GM21515 (cell line): ENCODE results near the gene PARD3B.

Source experiments
- ATAC-seq: cut with Tn5 transposase; IDR thresholded peaks from one replicate; pipeline ENCODE4 v1.9.1; 2021; ENCODE audit not compliant: unreplicated experiment

Gene PARD3B

DNA sequence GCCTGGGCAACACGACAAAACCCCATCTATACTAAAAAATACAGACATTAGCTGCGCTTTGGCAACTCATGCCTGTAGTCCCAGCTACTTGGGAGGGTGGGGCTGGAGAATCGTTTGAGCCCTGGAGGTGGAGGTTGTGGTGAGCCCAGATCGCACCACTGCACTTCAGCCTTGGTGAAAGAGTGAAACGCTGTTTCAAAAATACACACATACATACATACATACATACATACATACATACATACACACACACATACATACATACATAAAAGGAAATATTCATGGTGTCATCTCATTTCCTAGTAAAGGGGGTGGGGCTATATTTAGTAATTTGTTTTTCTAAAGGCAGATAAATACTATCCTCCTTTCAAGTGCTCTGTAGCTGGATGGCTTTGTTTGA lies 205.1 kb downstream of the PARD3B start:
- ATAC-seq, result no peak

DNA sequence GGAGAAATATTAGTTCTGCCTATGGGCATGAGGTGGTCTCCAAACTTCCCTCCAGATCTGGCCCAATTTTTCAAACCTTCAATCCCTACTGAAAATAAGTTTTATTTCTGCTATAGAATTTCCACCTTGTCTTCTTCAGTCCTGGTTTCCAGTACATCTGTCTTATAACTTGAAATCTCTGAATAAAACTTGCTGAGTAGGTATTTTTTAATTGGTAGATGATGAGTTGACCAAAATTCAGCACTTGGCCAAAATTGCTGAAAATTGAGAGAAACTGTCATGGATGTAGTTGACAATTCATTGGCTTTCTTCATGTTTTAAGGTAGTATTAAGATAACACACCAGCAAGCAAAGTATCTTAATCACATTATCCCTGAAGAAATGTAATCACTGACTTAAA lies 206.2 kb downstream of the PARD3B start:
- no peak for ATAC-seq

DNA sequence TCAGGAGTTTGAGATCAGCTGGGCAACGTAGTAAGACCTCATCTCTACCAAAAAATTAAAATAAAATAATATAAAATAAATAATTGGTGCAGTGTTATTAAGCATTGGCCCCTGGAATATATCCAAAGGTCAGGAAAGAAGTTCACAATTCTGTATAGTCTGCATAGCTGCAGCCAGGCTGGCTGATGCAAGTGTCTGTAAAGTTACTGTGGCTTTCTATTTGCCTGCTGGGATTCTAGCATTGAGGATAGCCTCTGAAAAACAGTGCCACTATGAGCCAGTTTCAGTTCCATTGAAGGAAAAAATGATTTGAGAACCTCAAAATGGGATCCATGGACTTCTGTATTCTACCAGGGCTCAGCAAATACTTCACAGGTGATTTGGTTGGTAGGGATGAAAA lies 208.6 kb downstream of the PARD3B start:
- ATAC-seq, result no peak

DNA sequence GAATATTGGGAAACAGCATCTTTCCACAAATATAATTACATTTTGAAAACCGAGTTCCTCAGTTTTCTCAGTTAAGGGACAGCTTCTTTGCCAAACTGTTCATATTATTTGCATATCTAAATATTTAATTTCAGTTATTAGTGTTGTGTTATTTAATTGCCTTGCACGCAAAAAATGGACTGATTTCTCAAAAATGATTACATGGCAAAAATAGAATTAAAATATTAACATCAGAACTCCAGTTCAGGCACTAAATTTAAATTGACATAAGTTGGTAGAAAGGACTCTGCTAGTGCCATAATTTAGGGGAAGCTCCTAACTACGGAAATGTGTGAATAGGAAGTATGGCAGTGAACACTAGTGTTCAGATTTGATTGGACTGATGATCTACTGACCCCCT lies 209.6 kb downstream of the PARD3B start:
- no peak for ATAC-seq

DNA sequence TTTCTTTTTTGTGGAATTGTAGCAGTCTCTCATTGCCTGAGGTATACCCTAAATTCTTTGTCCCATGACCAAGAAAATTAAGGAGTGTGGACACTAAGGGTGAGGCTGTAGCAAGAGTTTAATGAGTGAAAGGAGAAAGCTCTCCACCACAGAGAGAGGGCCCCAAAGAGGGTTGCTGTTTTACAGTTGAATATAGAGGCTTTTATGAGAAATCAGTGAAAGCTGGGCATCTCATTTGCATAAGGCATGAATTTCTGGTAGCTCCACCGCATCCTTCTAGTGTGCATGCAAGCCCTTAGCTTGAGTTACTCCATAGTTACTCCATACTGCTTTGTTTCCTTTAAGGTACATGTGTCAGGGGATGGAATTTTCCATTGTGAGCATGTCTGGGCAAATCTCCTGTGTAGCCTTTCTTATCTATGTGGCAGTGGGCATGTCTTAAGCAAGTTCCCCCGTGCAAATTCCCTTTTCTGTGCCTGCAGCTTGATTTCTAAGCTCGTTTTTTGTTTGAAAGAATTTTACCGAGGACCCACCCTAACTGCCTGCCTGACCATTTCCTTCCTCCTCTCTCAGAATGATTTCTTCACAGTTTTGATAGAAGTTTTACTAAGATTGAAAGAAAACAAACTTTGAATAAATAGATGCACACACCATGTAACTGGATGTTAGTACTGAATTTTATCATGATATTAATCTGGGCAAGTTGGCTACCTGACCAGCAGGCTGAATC lies 218.9 kb downstream of the PARD3B start:
- no peak for ATAC-seq

DNA sequence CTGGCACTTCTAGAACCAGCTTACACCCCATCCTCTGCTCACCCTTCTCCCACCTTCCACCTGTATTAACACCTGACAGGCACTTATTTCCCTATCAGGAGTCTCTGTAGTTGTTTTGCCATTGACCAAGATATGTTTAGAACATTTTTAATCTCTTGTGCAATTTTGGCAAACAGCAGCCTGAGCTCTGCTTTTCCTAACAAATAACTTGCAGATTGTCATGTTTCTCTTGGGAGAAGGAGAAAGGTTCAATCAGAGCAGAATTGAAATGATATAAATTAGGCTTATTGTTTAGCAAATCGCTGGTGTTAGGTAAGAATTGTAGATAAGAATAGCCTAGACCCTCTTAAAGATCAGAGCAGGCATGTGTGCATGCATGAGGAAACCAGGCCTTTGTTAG lies 225.5 kb downstream of the PARD3B start:
- ATAC-seq, result no peak

DNA sequence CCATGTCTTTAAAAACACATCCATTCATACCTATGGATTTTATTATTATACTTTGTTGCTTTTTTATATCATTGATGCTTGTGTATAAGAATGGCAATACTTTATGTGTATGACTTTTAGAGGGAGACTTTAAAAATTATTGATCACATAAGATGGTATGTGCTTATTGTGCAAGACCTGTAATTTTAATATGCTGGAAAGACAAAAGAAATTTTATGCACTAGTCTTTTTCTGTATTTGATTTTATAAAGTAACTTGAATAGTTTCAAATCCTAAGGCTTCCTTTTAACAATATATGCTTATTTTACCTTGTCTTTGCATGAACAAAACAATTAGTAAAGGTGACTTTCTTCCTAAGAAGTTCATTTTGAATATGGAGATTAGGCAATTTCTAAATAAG lies 226.4 kb downstream of the PARD3B start:
- no peak for ATAC-seq

DNA sequence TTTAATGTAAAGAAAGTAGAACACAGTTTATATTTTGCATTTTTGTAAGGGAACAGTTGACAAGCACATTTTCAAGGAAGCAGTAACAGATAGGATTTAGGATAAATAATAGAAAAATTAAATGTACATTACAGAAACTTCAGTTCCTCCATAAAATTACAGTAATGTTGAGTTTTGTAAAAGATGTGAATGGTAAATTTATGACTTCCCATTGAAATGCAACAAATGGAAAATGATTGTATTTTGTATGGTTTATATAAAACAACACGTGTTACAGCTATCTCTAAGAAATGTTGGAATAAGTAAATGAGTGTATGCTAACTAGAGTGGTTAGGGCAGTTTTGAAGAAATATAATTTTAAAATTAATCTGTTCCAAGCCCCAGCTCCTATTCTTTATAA lies 227.3 kb downstream of the PARD3B start:
- ATAC-seq, result no peak

DNA sequence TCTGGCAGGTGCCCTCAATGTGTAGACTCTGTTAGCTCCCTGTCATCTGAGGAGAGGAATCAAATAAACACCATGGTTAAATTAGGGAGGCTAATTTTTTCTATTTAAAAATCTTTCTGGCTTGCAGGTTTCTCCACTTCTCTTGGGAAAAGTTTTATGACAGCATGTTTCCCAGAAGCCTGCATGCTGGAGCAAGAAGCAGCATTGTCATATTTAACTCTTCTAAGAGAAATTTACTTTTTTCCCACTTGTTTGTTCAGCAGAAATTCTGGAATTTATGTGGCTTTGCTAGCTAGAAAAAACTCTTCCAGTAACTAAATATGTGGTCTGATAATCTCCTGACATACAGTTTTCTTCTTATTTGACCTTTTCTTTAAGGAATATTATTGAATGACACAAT lies 230.5 kb downstream of the PARD3B start:
- no peak for ATAC-seq

DNA sequence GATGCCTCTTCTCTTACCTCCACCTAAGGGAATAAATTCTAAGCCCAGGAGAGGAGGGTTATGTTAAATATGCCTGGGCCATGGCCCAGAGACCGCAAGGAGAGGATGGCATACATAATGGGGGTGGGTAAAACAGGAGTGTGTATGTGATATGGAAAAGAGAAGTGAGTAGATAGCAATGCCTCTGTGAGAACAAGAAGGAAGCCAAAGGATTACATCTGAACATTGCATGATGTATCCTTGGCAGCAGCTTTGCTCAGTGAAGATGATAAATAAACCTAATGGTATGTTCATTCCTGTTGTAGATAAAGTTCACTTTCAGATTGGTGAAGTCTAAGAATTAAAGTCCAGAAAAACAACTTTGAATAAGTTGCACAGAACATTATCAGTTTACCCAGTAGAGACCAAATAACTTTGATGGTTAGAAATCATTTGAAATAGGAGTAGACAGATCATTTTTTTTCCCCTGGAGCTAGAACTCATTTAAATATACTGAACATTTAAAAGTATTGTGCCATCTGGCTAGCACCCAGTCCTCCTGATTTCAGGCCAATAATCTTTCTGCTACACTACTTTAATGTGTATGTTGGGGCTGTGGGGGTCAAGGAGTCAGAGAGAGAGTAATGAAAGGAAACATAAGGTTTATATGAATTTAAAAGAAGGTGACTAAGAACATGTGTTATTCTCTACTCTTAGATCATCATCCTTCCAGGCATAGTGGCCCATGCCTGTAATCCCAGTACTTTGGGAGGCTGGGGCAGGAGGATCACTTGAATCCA lies 231.7 kb downstream of the PARD3B start:
- ATAC-seq, result no peak

DNA sequence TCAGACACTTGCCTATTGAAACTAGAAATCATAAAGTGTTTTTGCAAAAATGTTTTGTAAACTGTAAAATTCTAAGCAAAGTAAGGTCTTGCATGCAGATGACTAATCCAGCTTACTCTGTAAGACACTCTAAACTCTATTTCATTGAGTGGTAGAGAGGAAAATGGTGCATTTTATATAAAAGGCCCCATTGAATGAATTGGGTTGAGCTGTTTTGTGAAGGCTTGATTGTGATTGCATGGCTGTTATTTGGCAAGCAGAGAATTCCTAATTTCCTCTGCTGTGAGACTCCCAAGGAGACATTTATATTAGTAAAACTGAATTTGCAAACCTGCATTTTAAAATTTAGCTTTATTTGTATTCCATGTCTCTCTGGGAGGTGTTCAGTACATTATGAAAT lies 234.5 kb downstream of the PARD3B start:
- no peak for ATAC-seq

DNA sequence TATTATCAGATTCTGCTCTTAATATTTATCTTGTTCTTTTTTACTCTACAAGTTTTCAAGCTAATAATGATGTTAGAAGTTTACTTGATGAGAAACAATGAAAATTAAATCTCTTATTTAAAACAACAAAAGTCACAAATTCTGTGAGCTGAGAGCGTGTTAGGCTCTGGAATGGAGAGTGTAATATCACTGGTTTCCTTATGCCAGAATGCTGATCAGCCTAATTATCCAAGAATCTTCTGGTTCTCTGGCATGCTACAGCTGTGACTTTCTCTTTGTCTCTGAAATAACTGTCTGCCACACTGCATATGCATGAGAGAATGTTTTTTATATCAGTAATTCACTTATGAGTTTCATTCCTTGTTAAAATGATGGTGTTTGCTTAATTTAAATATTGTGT lies 236.7 kb downstream of the PARD3B start:
- no peak for ATAC-seq

DNA sequence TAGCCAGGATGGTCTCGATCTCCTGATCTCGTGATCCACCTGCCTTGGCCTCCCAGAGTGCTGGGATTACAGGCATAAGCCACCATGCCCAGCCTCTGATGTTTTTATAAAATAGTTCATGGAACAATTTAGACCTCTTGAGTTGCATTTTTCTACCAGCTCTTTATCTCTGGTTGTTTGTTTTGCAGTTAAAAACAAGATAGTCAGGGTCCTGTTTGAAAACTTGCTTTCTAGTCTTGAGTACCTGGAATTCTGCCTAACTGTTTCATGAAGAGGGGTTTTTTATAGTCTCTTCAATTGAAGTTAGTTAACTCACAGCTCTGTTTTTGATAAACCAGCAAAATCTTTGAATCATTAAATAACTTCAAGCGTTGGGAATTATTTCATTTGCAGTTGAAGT lies 244.8 kb downstream of the PARD3B start:
- ATAC-seq, result no peak

DNA sequence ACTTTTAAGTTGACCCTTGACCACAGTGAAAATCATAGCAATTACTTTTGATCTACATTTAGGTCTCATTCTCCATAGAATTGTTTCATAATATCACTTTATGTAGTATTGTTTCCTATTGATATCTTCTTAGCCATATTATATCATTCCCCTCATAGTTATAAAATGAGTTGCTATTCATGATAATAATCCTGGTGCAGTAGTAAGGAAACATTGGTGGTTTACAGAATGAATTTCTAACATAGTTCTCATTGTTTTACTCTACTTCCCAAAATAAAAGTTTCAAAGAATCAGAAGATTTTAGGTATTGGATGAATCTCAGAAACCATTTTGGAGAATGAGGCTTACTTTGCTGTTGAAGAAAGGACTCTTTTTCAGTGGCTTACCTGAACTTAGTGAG lies 246.0 kb downstream of the PARD3B start:
- ATAC-seq, result no peak

DNA sequence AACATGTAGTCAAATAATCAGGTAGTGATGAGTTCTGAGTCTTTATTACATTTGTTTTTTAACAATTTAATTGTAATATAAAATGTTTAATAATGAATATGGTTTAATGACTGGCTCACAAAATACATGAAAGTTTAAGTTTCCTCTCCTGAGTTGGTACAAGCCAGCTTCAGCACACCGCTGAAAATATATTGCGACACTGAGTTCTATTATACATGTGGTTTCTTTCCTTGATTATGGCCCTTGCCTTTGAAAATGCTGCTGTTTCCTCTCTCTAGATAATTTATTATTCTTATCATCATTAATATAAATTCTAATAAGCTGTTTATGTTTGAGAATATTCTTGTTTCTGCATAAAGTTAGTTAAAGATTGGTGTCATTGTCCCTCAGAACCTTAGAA lies 249.3 kb downstream of the PARD3B start:
- ATAC-seq, result no peak

DNA sequence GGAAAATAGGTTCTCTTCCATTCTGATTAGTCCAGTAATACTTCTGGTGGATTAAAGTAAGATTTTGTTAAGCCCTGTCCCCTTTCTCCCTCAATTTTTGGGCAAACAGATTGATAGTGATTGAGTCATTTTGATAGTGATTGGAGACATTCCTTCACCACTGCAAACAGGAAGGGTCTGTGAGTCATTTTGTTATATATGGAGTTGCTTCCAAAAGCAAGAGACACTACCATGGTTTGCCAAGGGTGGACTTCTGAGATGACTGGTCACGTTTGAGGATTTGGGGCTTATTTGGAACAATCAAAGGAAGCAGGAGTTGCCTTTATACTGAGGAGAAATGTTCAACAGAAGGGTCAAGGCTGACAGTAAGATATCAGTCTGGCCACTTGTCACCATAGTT lies 249.9 kb downstream of the PARD3B start:
- ATAC-seq, result no peak

DNA sequence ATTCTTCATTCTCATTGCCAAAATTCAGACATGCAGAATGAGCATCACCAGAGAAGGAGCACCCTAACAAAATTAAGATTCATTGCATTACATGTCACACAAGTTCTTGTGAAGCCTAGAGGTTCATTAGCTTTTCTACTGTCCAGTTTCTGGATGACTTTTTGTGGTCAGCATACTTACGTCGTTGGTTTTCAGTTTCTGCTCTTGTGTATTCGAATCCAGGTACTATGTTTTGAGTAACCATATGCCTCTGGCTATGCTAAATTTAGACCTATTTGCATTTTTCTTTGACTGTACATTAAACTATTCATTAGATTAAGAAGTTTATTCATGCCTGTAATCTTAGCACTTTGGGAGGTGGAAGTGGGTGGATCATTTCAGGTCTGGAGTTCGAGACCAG lies 251.3 kb downstream of the PARD3B start:
- ATAC-seq, result no peak

DNA sequence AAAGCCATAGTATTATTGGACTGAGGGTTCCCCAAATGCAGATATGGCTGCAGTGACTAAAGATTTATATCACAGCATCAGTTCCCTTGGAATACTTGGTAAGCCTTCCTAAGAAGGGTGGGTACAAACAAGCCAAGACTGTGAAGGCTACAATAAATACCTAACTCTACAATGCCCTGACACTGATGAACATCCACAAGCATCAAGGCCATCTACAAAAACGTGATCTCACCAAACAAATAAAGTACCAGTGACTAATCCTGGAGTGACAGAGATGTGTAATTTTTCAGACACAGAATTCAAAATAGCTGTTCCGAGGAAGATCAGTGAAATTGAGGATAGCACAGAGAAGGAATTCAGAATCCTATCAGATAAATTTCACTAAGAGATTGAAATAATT lies 254.5 kb downstream of the PARD3B start:
- ATAC-seq, result no peak

DNA sequence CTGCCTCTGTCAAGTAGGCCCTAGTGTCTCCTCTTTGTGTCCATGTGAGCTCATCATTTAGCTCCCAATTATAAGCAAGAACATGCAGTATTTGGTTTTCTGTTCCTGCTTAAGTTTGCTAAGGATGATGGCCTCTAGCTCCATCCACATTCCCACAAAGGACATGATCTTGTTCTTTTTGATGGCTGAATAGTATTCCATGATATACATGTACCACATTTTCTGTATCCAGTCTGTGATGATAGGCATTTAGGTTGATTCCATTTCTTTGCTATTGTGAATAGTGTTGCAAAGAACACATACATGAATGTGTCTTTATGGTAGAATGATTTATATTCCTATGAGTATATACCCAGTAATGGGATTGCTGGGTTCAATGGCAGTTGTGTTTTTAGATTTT lies 263.2 kb downstream of the PARD3B start:
- ATAC-seq, result no peak

DNA sequence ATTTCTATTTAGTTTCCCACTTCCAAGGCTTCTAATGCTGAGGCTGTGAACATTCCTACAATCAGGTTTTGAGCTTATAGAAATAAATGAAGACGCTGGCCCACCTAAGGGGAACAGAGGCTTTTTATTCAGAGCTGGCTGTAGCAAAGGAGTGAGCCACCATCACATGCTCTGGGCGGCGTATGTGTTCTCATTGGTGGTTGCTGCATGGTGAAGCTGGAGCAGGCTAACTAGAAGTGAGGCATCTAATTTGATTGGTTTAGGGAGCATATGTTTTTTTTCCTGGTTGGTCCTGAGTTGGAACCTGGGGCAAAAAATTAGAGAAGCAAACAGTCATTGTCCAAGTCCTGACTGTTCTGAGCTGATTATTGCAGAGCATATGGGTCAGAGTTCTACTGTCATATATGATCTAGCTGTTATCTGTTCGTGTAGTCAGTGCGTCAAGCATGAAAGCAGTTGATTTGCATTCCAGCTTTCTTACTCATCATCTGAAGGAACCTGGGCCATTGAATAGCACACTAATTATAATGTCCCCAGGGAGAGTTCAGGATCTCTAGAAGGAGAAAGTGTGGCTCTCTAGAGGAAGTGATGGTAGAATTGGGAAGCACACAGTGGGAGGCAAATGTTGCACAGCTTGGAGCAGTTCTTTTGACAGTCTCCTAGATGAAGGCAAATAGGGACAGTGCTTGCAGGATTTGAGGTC lies 279.6 kb downstream of the PARD3B start:
- ATAC-seq, result no peak

DNA sequence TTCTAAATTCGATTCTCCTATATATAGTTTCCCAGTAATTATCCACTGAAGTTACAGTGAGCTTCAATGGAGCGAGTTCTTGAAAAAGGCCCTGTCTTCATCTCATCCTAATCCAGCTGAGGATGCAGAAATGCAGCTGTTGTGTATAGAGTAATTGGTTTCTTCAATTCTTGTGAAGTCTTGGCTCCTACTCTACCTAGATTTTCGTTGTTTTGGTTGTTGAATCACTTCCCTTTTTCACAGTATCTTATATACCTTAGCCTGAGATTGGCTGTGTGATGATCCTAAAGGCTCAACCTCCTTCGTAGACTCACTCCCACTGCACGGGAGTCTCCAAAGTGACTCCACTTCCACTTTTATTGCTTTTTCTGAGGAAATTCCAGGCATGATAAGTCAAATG lies 280.4 kb downstream of the PARD3B start:
- ATAC-seq, result no peak
